ENCODE data around the gene ANXA11.
"Not testable (repeated sequence)": the region's sequence is repeated elsewhere in the genome, so short reads cannot be mapped to it uniquely, and the experiment has no call there.

The ANXA11 gene

DNA sequence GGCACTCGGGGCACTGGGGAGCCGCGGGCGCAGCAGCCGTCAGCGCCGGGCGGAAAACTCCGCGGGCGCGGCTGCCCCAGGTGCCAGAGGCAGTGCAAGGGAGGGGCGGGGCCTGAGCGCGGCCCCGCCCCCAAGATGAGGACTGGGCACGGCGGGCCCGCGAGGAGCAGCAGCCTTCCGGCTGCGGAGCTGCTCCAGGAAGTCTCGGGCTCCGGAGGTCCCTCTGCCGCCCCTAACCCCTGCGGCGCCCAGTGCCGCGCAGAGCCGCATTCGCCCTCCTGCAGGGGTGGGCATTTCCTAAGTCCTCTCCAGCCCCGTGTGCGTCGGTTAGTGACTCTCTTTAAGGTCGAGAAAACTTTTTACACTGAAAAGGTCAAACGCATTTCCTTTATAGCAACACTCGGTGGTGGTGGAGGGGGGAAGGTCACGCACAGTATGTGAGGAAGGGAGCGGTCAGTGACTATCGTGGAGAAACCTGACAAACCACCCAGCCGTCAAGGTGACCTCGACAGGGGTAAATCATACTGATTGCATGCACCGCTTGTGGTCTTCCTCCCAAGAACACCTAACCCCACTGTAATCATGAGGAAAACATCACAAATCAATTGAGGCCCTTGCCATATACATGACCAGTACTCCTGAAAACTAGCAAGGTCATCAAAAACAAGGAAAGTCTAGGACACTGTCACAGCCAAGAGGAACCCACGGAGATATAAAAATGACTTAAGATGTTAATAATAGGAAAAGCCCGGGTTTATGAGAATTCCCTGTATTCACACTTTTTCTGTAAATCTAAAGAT is at the start of gene ANXA11:
ANXA11 (minus strand) TSS at position 61 of the 800 bp plus-strand sequence. CDS start 32,676 bp downstream, outside the sequence.
- peak; percentile 80 for ATAC-seq

DNA sequence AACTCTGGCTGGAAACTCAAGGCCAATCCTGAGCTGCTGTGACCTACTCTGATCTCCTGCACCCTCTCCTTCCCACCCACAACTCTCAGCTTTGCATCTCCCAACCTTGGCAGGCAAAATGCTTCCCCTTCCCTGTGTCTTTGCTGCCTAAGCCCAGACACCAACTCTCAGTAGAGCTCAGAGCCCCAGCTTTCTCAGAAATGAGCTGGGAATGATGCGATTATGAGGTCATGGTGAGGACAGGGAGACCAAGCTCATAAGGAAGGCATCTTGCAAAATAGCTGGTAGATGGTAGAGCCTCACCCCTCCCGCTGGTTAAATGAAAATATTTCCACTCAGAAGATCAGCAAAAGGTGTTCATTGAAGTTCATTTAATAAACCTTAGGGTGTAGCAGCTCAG is 49.4 kb upstream of the ANXA11 start:
- not testable (repeated sequence) for DNase-seq (ENCODE audit: low spot score in 2 of 2); H3K36me3 Mint-ChIP-seq; ATAC-seq; H3K27ac Mint-ChIP-seq; H3K4me3 Mint-ChIP-seq; H3K9me3 Mint-ChIP-seq
- H3K4me1 Mint-ChIP-seq = peaks cover 18% of the 10 kb centered on the region

More for the DNA sequence above, at the start of gene ANXA11:
- H3K4me3 Mint-ChIP-seq = peak within 1 kb of the TSS; percentile 75
- DNase-seq (ENCODE audit: low spot score in 2 of 2) = peak; percentile 61 to 85
- H3K36me3 Mint-ChIP-seq = peaks cover 33% of the 10 kb centered on the region
- peak within 1 kb of the TSS; percentile 95 for H3K27ac Mint-ChIP-seq
- no peaks in the 10 kb centered on the region for H3K9me3 Mint-ChIP-seq
- H3K4me1 Mint-ChIP-seq = peaks cover 44% of the 10 kb centered on the region

DNA sequence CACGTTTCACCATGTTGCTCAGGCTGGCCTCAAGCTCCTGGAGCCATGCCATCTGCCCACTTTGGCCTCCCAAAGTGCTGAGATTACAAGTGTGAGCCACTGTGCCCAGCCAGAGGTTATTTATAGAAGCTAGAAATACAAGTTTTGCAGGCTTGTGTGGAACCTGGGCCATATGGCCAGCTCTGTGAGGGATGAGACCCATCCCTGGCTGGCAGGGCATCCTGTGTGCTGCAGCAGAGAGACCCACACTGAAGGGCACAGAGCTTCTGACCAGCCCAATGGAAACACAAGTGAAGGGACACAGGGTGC is 48.6 kb upstream of the ANXA11 start:
- not testable (repeated sequence) for H3K4me3 Mint-ChIP-seq; ATAC-seq; DNase-seq (ENCODE audit: low spot score in 2 of 2); H3K36me3 Mint-ChIP-seq; H3K9me3 Mint-ChIP-seq; H3K27ac Mint-ChIP-seq
- peaks cover 18% of the 10 kb centered on the region for H3K4me1 Mint-ChIP-seq

DNA sequence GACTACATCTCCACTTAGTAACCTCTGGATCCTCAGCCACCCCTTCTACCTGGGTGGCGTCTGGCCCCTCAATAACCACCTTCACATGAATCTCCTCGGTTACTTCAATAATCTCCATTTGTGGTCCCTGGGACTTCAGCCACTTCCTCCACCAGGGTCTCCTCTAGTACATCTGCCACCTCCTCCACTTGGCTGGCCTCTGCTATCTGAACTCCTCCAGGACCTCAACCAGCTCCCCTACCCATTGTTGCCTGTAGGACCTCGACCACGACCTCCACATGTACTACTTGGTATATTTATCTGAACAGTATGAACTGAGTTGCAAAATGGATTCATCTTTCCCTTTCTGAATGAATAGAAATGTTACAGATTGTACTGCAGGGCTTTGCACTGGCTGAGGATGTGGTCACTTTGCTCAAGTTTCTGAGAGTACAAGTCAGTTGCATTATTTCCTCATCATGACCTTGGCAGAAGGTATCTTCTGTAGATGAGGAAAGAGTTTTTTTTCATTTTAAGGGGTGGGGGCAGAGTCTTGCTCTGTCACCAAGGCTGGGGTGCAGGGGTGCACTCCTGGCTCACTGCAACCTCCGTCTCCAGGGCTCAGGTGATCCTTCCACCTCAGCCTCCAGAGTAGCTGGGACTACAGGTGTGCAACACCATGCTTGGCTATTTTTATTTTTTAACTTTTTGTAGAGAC is 48.1 kb upstream of the ANXA11 start:
- H3K36me3 Mint-ChIP-seq = no peaks in the 10 kb centered on the region
- ATAC-seq (peak; percentile 57), DNase-seq (ENCODE audit: low spot score in 2 of 2) (peak in 1 of 2 donors; percentile 58)
- H3K27ac Mint-ChIP-seq = peak overlapping the region; percentile 24
- H3K4me3 Mint-ChIP-seq = no peak overlapping the region
- no peaks in the 10 kb centered on the region for H3K9me3 Mint-ChIP-seq
- H3K4me1 Mint-ChIP-seq = peaks cover 18% of the 10 kb centered on the region

DNA sequence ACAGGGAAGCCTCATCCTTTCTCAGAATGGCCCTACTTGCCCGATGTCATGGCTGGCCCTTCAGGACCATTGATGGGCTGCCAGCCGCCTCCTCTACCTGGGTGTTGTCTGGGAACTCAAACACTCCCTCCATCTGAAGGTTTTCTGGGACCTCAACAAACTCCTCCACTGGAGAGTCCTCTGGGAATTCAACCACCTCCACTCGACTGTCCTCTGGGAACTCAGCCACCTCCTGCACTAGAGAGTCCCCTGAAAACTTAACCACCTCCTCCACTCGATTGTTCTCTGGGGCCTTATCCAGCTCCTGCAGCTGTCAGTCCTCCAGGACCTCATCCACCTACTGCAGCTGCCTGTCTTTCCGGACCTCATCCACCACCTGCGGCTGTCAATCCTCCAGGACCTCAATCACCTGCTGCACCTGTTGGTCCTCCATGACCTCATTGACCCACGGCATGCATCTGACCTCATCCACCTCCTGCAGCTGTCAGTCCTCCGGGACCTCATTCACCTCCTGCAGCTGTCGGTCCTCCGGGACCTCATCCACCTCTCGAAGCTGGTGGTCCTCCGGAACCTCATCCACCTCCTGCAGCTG is 47.1 kb upstream of the ANXA11 start:
- no peaks in the 10 kb centered on the region for H3K36me3 Mint-ChIP-seq
- H3K4me3 Mint-ChIP-seq = no peak overlapping the region
- H3K9me3 Mint-ChIP-seq = no peaks in the 10 kb centered on the region
- H3K4me1 Mint-ChIP-seq = peaks cover 18% of the 10 kb centered on the region
- peak overlapping the region; percentile 24 for H3K27ac Mint-ChIP-seq
- ATAC-seq (no peak), DNase-seq (ENCODE audit: low spot score in 2 of 2) (no peak)

DNA sequence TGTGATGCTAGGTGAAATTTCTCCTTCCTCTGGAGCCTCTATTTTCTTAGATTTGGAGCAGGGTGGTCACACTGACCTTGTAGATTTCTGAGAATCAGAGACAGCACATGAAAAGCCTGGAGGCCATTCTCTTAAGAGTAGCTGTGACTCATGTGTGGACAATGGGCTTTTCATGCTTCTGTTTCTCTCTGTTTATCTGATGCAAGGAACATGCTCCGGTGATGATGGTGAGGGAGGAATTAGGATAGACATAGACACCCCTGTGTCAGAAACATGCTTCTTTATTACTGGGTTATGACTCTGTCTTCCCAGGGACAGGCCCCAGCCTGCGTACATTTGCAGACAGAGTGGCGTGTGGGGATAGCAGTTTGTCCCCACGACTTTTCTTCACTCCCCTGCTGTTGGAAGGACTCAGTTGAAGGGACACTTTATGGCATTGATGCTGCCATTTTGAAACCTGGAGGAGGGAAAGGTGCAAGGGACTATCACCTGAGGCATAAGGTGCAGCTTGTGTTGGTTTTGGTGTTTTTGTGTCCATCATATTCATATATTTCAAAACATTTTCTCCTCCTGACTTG is 46.5 kb upstream of the ANXA11 start:
- H3K4me3 Mint-ChIP-seq; ATAC-seq; H3K9me3 Mint-ChIP-seq; DNase-seq (ENCODE audit: low spot score in 2 of 2); H3K36me3 Mint-ChIP-seq; H3K27ac Mint-ChIP-seq: not testable (repeated sequence)
- peaks cover 18% of the 10 kb centered on the region for H3K4me1 Mint-ChIP-seq

DNA sequence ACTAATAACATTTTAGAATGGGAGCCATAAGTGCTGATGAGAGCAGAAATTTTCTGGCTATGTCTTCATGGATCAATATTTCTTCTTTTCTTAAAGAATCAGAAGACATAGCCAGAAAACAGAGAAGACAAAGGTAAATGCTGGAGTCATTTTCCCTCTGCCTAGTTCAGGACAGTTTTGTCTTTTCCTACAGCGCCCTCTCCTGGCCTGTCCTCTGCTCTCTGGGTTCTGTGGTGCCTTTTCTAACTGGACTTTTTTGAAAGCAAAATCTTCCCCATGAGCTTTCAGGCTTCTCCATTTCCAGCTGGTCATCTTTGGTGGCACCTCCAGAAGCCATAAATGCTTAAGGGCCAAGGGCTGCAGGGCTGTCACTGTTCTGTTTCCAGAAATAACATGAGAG is 45.1 kb upstream of the ANXA11 start:
- H3K9me3 Mint-ChIP-seq; H3K27ac Mint-ChIP-seq; ATAC-seq; H3K4me3 Mint-ChIP-seq; H3K36me3 Mint-ChIP-seq; DNase-seq (ENCODE audit: low spot score in 2 of 2): not testable (repeated sequence)
- peaks cover 18% of the 10 kb centered on the region for H3K4me1 Mint-ChIP-seq

DNA sequence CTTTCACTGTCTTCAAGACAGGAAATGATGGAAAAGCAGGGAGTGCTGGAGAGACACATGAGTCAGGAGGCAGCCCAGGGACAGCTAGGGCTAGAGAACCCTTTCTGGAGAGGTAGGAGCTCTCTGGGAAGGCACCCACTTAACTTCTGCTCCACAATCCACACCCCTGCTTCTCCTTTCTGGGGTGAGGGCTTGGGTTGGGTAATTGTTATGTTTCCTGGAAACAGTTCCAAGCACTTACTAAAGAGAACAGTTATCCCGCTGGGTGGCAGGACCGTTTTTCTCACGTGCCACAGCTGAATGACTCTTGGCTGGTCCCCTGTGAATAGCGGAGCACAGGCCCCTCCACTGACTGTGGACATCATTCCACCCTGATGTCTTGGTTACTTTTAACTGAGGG is 44.6 kb upstream of the ANXA11 start:
- not testable (repeated sequence) for H3K27ac Mint-ChIP-seq; DNase-seq (ENCODE audit: low spot score in 2 of 2); ATAC-seq; H3K36me3 Mint-ChIP-seq; H3K9me3 Mint-ChIP-seq; H3K4me3 Mint-ChIP-seq
- H3K4me1 Mint-ChIP-seq = peaks cover 18% of the 10 kb centered on the region

DNA sequence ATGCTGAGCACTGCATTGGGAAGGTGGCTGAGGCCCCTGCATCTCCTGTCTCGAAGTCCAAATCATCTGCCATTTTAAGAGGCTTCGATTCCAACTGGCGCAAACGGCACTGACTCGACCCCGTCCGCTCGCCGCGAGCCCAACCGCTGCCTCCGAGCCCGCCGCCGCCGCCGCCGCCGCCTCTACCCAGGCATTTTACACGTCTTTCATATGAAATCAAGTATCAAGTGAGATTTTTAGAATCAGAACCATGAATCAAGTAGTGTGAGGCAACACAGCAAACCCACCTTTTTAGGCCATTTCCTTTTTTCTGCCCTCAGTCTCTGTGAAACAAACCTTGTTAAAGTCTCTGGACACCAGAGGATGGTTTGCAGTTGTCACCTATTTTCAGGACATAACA is 42.3 kb upstream of the ANXA11 start:
- not testable (repeated sequence) for ATAC-seq; H3K4me3 Mint-ChIP-seq; H3K9me3 Mint-ChIP-seq; H3K4me1 Mint-ChIP-seq; H3K27ac Mint-ChIP-seq; H3K36me3 Mint-ChIP-seq; DNase-seq (ENCODE audit: low spot score in 2 of 2)

DNA sequence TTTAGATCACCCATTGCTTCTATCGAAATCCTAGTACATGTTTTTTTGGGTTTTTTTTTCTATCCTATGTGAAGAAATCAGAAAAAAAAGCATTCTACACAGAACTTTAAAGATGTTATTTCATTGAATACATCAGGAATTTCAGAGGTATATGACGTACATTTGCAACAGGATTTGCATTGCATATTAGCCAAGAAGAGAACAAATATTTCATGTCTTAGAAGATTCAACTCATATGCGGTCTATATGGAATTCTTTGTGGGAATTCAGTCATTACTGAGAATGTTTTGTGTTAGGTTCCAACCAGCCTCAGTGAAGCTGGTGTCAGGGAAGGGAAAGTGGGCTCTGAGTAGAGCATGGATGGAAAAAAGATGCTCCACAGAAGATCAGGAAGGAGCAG is 39.0 kb upstream of the ANXA11 start:
- H3K4me3 Mint-ChIP-seq; DNase-seq (ENCODE audit: low spot score in 2 of 2); H3K27ac Mint-ChIP-seq; ATAC-seq; H3K4me1 Mint-ChIP-seq; H3K9me3 Mint-ChIP-seq; H3K36me3 Mint-ChIP-seq: not testable (repeated sequence)

DNA sequence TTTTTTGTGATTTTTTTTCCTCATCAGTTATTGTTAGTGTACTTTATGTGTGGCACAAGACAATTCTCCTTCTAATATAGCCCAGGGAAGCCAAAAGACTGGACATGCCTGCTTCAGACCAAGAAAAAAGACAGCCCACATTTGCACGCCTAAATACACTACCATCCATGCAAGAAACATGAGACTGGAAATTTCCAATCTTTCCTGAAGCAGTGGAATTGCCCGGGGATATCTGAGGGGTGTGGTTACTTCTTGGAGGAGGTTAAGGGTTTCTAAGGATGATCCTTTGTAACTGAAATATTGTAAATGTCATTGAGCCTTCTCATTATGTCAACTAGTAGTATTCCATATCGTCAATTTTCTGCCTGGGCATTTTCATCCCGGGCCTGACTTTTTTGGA is 37.0 kb upstream of the ANXA11 start:
- not testable (repeated sequence) for H3K27ac Mint-ChIP-seq; DNase-seq (ENCODE audit: low spot score in 2 of 2); H3K9me3 Mint-ChIP-seq; ATAC-seq; H3K4me1 Mint-ChIP-seq; H3K36me3 Mint-ChIP-seq; H3K4me3 Mint-ChIP-seq

DNA sequence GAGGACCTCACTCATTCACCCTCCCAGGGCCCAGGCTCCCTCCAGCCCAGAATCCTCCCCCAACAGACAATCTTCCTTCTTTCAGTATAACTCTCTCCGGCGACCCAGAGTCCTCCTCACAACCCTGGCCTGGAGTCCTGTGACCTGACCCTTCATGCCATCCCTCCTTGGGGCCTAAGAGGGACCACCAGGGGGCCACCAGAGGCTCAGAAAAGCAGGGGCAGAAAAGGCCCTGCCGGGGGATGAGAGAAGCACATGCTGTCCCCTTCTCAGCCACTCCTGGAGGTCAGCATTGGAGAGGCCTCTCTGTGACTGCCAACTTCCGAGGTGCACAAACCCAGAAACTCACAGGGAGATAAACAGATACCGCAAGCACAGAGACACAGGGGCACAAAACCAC is 31.1 kb upstream of the ANXA11 start:
- H3K27ac Mint-ChIP-seq; H3K9me3 Mint-ChIP-seq; H3K4me1 Mint-ChIP-seq; H3K36me3 Mint-ChIP-seq; H3K4me3 Mint-ChIP-seq; DNase-seq (ENCODE audit: low spot score in 2 of 2): not testable (repeated sequence)
- ATAC-seq = peak; percentile 20

DNA sequence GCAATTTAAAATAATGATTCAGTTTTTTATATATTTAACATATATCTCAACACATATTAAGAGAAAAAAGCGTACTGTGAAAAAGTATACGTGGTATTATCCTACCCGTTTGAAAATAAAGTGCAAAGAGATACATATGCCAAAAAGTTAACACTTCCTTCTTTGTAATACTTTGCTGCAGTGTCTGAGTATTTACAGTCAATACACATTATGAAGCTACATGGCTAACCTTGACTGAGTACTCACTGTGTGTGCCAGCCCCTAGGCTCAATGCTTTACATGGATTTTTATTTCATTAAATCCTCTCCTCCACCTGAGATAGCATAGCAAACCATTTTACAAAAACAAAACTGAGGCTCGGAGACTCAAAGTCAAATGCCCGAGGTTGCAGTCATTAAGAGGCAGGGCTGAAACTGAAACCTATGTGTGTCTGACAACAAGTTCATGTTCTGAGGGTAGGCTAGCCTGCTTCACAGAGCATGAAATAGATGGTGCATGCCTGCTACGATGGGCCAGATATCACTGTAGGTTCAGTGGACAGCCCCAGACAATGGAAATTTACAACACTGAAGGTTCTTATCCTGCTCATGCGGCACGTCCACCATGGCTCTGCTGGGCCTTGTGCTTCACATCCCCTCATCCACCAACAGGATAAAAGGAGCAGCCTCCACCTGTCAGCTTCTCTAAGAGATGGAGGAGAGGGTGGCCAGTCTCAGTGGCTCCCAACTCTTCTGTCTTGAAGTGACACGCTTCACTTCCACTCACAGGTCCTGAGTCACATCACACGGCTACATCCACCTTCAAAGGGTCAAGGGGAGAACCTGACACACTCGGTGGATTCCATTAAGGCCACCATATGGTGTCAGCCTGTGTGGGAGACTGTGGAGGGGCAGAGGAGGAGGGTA is 29.2 kb upstream of the ANXA11 start:
- DNase-seq (ENCODE audit: low spot score in 2 of 2); H3K27ac Mint-ChIP-seq; H3K36me3 Mint-ChIP-seq; H3K4me1 Mint-ChIP-seq; H3K9me3 Mint-ChIP-seq; H3K4me3 Mint-ChIP-seq: not testable (repeated sequence)
- ATAC-seq = peak; percentile 86

DNA sequence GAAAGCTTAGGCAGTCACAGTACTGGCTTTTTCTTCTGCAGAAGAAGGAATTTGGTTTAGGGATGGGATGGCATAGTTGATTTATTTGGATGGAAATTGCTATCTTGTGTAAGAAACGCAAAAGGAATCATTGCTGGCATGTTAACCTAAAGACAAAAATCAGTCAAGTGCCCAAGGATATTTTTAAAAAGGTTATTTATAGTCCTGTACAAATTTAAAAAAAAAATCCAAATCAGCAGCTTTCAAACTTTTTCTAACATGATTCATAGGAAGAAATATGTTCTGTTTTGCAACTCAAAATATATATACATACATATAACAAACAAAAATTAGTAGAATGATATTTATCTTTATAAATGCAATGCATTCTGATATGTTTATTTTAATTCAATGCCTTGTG is 28.5 kb upstream of the ANXA11 start:
- not testable (repeated sequence) for H3K4me3 Mint-ChIP-seq; H3K27ac Mint-ChIP-seq; H3K36me3 Mint-ChIP-seq; H3K4me1 Mint-ChIP-seq; DNase-seq (ENCODE audit: low spot score in 2 of 2); H3K9me3 Mint-ChIP-seq; ATAC-seq

DNA sequence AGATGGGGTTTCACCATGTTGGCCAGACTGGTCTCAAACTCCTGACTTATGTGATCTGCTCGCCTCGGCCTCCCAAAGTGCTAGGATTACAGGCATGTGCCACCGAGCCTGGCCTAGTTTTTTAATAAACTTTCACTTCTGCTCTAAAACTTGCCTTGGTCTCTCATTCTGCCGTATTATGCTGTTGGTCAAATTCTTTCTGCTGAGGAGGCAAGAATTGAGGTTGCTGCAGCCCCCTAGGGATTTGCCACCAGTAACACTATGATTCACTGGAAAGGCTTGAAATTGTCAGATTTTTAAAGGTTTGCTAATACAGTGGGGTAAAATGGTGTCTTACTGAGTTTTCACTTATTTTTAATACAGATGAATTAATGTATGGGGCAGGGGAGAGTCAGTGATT is 21.4 kb upstream of the ANXA11 start:
- H3K4me1 Mint-ChIP-seq; ATAC-seq; DNase-seq (ENCODE audit: low spot score in 2 of 2); H3K4me3 Mint-ChIP-seq; H3K9me3 Mint-ChIP-seq; H3K36me3 Mint-ChIP-seq; H3K27ac Mint-ChIP-seq: not testable (repeated sequence)

Measured in stimulated activated effector memory CD8-positive, alpha-beta T cell treated with anti-CD3 and anti-CD28 coated beads, Interleukin-12 subunit alpha, Interleukin-12 subunit beta, amount 100 ng/mL, for 72 hours (primary cell).